ENCODE results near the gene GHR.

DNA sequence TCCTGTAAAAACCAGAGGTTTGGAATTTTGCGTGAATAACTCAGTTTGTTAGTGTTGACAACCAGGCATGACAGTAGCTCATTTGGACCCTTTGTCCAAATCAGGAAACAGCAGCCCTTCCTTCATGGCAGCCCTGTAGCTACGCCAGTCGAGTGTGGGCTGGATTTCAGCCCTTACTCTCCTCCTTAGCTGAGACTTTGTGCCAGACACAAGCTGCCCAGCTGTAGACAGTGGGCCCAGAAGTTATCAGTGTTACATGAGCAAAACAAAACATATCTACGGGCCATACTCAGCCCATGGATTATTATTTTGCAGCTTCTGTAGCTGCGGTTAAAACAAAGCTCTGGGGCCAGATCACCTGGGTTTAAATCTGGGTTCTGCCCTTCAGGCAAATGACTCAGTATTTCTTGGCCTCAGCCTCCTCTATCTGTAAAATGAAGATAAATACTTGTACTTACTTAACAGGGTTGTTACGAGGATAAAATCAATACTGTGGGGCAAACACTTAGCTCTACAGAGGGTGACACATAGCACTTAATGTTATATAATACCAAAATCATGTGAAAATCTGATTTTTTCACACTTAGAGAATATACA is 76.9 kb downstream of the GHR start:
- TF ChIP-seq, protein P1, sequence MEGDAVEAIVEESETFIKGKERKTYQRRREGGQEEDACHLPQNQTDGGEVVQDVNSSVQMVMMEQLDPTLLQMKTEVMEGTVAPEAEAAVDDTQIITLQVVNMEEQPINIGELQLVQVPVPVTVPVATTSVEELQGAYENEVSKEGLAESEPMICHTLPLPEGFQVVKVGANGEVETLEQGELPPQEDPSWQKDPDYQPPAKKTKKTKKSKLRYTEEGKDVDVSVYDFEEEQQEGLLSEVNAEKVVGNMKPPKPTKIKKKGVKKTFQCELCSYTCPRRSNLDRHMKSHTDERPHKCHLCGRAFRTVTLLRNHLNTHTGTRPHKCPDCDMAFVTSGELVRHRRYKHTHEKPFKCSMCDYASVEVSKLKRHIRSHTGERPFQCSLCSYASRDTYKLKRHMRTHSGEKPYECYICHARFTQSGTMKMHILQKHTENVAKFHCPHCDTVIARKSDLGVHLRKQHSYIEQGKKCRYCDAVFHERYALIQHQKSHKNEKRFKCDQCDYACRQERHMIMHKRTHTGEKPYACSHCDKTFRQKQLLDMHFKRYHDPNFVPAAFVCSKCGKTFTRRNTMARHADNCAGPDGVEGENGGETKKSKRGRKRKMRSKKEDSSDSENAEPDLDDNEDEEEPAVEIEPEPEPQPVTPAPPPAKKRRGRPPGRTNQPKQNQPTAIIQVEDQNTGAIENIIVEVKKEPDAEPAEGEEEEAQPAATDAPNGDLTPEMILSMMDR (IDR thresholded peaks at IDR 0.05) = no peak
- TF ChIP-seq POLR2A (IDR thresholded peaks at IDR 0.05) (no peak), POLR2AphosphoS5 (IDR thresholded peaks at IDR 0.05) (no peak), EP300 (IDR thresholded peaks at IDR 0.05; ENCODE audit: low read depth) (no peak)
